Keratinocyte (primary cell): ENCODE results near the gene DYNC1I2. TPM values are rescaled to one million over a fixed set of nuclear protein-coding genes. Genes with fewer than 3 reads are reported as not detected.
A peak's percentile ranks its signal among the peaks of the same experiment; 100 is the strongest.

ENCODE experiments used
- DNase-seq: peaks from one replicate; pipeline ENCODE4 v3.0.0-alpha.2; 2011; ENCODE audit warnings: low read depth, missing footprints, low spot score
- FAIRE-seq: peaks from 2 replicates; lab custom pipeline; 2011; peaks lifted over from hg19 to GRCh38; lab: Jason Lieb, UNC
- H2AFZ ChIP-seq: 2 replicates; pipeline ENCODE4 v1.6.0; 2012; ENCODE audit warnings: low read length, control low read depth, inconsistent platforms; ENCODE audit not compliant: control insufficient read depth
- H3K27ac ChIP-seq: 2 replicates; pipeline ENCODE4 v1.5.1; 2011; ENCODE audit warnings: low read length; ENCODE audit not compliant: control insufficient read depth, insufficient read depth
- H3K27me3 ChIP-seq: 3 replicates; pipeline ENCODE4 v1.6.0; 2011; ENCODE audit warnings: low read length; ENCODE audit not compliant: control insufficient read depth, insufficient read depth; ENCODE audit errors: extremely low read depth
- H3K36me3 ChIP-seq, 2 experiments: 2 replicates in 1 of 2; 3 replicates in 1 of 2; pipeline ENCODE4 v1.5.1; 2011; ENCODE audit warnings: low read length in 2 of 2, mild to moderate bottlenecking in 1 of 2; ENCODE audit not compliant: control insufficient read depth in 2 of 2, insufficient read depth in 2 of 2; ENCODE audit errors: extremely low read depth in 1 of 2
- H3K4me1 ChIP-seq: 3 replicates; pipeline ENCODE4 v1.5.1; 2011; ENCODE audit warnings: low read length; ENCODE audit not compliant: control insufficient read depth, insufficient read depth; ENCODE audit errors: extremely low read depth
- H3K4me2 ChIP-seq: 3 replicates; pipeline ENCODE4 v1.6.0; 2011; ENCODE audit warnings: low read depth, low read length; ENCODE audit not compliant: control insufficient read depth, insufficient read depth; ENCODE audit errors: extremely low read depth
- H3K4me3 ChIP-seq, 3 experiments: fragments of 200-600 bp in 1 of 3; sonication (generic) in 1 of 3; 2 replicates in 2 of 3; 3 replicates in 1 of 3; pipeline ENCODE4 v1.5.1; 2011 to 2016; ENCODE audit warnings: low read length in 3 of 3, mild to moderate bottlenecking in 3 of 3, control low read depth in 2 of 3, inconsistent platforms in 1 of 3, low read depth in 1 of 3, mixed read lengths in 1 of 3, mixed run types in 1 of 3, moderate library complexity in 1 of 3; ENCODE audit not compliant: control insufficient read depth in 2 of 3, insufficient read depth in 2 of 3; ENCODE audit errors: extremely low read depth in 1 of 3
- H3K79me2 ChIP-seq: 2 replicates; pipeline ENCODE4 v1.6.0; 2012; ENCODE audit warnings: low read length; ENCODE audit not compliant: control insufficient read depth, insufficient read depth
- H3K9ac ChIP-seq: 3 replicates; pipeline ENCODE4 v1.6.0; 2011; ENCODE audit warnings: low read length; ENCODE audit not compliant: control insufficient read depth, insufficient read depth; ENCODE audit errors: extremely low read depth
- H3K9me1 ChIP-seq: 3 replicates; pipeline ENCODE4 v1.6.0; 2011; ENCODE audit warnings: low read length; ENCODE audit not compliant: control insufficient read depth, insufficient read depth; ENCODE audit errors: extremely low read depth
- H3K9me3 ChIP-seq: 2 replicates; pipeline ENCODE4 v1.5.1; 2012; ENCODE audit warnings: low read depth, low read length; ENCODE audit not compliant: control insufficient read depth
- H4K20me1 ChIP-seq: 3 replicates; pipeline ENCODE4 v1.6.0; 2011; ENCODE audit warnings: low read length; ENCODE audit not compliant: control insufficient read depth, insufficient read depth; ENCODE audit errors: extremely low read depth
- CTCF ChIP-seq, 3 experiments: IDR thresholded peaks in 1 of 3; conservative IDR thresholded peaks in 1 of 3; optimal IDR thresholded peaks in 1 of 3; 2 replicates in 2 of 3; 3 replicates in 1 of 3; pipeline versions ENCODE3 to v1.5.1; 2011; ENCODE audit warnings: low read length in 3 of 3, mild to moderate bottlenecking in 3 of 3, moderate library complexity in 2 of 3, control low read depth in 1 of 3, inconsistent platforms in 1 of 3; ENCODE audit not compliant: insufficient read depth in 2 of 3; ENCODE audit errors: extremely low read depth in 1 of 3
- EZH2 ChIP-seq: IDR thresholded peaks from one replicate; pipeline ENCODE4 v1.6.1; 2012; ENCODE audit warnings: inconsistent platforms, mild to moderate bottlenecking, low read length, moderate library complexity
- dilution Hi-C: fragments of 300-500 bp; cut with MboI; formaldehyde crosslinking; loops from one replicate; pipeline ENCODE4 v1.7.0; 2020; ENCODE audit warnings: low sequenced_read_pairs; ENCODE audit not compliant: extremely low pct_ligation_motif_present
- polyA plus RNA-seq, 5 experiments: library from polyadenylated mRNA; depleted of rRNA in 3 of 5; stranded (reverse) in 3 of 5; stranded (forward) in 1 of 5; unstranded in 1 of 5; fragments of >200 nt; gene quantifications; 1 replicate in 1 of 5; 2 replicates in 3 of 5; 3 replicates in 1 of 5; pipeline versions ENCODE4 v1.2.1 to v1.2.3, GENCODE V29; 2011 to 2012; ENCODE audit warnings: missing spikeins in 2 of 5, low read depth in 1 of 5, low replicate concordance in 1 of 5

The DYNC1I2 gene
- polyA plus RNA-seq, 1 donor (not counting 4 experiments of a cell fraction or from before 2014, with no cell fraction given): 237 TPM

- dilution Hi-C loops: no loop called here
- peaks cover 2 to 3% of the 10 kb centered on the region in 2 experiments for H3K36me3 ChIP-seq
- FAIRE-seq (peak; percentile 46), DNase-seq (no peak)
- no peaks in the 10 kb centered on the region for H4K20me1 ChIP-seq
- H3K27ac ChIP-seq: no peak overlapping the region
- TF ChIP-seq CTCF (optimal IDR thresholded peaks at IDR 0.05 in 1 of 3, IDR thresholded peaks at IDR 0.05 in 1 of 3, conservative IDR thresholded peaks at IDR 0.05 in 1 of 3; ENCODE audit: extremely low read depth in 1 of 3, insufficient read depth in 2 of 3, low read length in 3 of 3): peak in 2 of 3 experiments; percentile 9 to 24
- TF ChIP-seq EZH2: no peak
- H3K4me3 ChIP-seq: no peak overlapping the region
- no peak overlapping the region for H3K4me2 ChIP-seq
- H3K9ac ChIP-seq: no peak overlapping the region
- no peak overlapping the region for H2AFZ ChIP-seq
- peaks cover 18% of the 10 kb centered on the region for H3K4me1 ChIP-seq
- peaks cover 50% of the 10 kb centered on the region for H3K79me2 ChIP-seq
- no peaks in the 10 kb centered on the region for H3K27me3 ChIP-seq
- H3K9me3 ChIP-seq: no peaks in the 10 kb centered on the region
- H3K9me1 ChIP-seq: peaks cover 2% of the 10 kb centered on the region
These were observed 19.0 kb downstream of the DYNC1I2 start for GRCh38 chr2:171706152-171706803.

GRCh38 chr2:171707752-171708151 is 20.5 kb downstream of the DYNC1I2 start:
- Histone ChIP-seq H3K36me3 (peaks cover 2 to 3% of the 10 kb centered on the region in 2 experiments), H3K4me2 (peak overlapping the region; percentile 65), H3K27me3 (no peaks in the 10 kb centered on the region), H3K4me3 (peak overlapping the region in 1 of 3 experiments; percentile 16), H4K20me1 (no peaks in the 10 kb centered on the region), H3K9ac (no peak overlapping the region), H3K9me3 (no peaks in the 10 kb centered on the region), H3K9me1 (peaks cover 2% of the 10 kb centered on the region), H3K79me2 (peaks cover 50% of the 10 kb centered on the region), H3K4me1 (peaks cover 31% of the 10 kb centered on the region), H3K27ac (no peak overlapping the region), H2AFZ (no peak overlapping the region)
- FAIRE-seq (peak; percentile 66), DNase-seq (no peak)
- no peak for TF ChIP-seq EZH2
- TF ChIP-seq CTCF (optimal IDR thresholded peaks at IDR 0.05 in 1 of 3, IDR thresholded peaks at IDR 0.05 in 1 of 3, conservative IDR thresholded peaks at IDR 0.05 in 1 of 3; ENCODE audit: extremely low read depth in 1 of 3, insufficient read depth in 2 of 3, low read length in 3 of 3): no peak
- dilution Hi-C loops: no loop called here
